ENCODE data around the gene WWC1.
"Not testable (repeated sequence)": the region's sequence is repeated elsewhere in the genome, so short reads cannot be mapped to it uniquely, and the experiment has no call there.

The WWC1 gene

GRCh38 chr5:168286386-168286785, 5.1 kb upstream of the WWC1 start:
- no peak for DNase-seq (ENCODE audit: low read depth in 3 of 3, low spot score in 1 of 3)

- DNase-seq (ENCODE audit: low read depth in 3 of 3, low spot score in 1 of 3) = not testable (repeated sequence)
Observed at GRCh38 chr5:168286863-168287262, 4.6 kb upstream of the WWC1 start.

- DNase-seq (ENCODE audit: low read depth in 3 of 3, low spot score in 1 of 3) = no peak
Observed at GRCh38 chr5:168287362-168287761, 4.1 kb upstream of the WWC1 start.

- no peak for DNase-seq (ENCODE audit: low read depth in 3 of 3, low spot score in 1 of 3)
Observed at GRCh38 chr5:168288349-168289245, 2.8 kb upstream of the WWC1 start.

- DNase-seq (ENCODE audit: low read depth in 3 of 3, low spot score in 1 of 3) = no peak
Observed at GRCh38 chr5:168290902-168291341, 523 bp upstream of the WWC1 start.

- no peak for DNase-seq (ENCODE audit: low read depth in 3 of 3, low spot score in 1 of 3)
Observed at GRCh38 chr5:168291964-168292785, 730 bp downstream of the WWC1 start.

- DNase-seq (ENCODE audit: low read depth in 3 of 3, low spot score in 1 of 3) = no peak
Observed at GRCh38 chr5:168292786-168293696, 1.6 kb downstream of the WWC1 start.

GRCh38 chr5:168295574-168296201, 4.2 kb downstream of the WWC1 start:
- no peak for DNase-seq (ENCODE audit: low read depth in 3 of 3, low spot score in 1 of 3)

- DNase-seq (ENCODE audit: low read depth in 3 of 3, low spot score in 1 of 3) = no peak
Observed at GRCh38 chr5:168296682-168297081, 5.2 kb downstream of the WWC1 start.

- DNase-seq (ENCODE audit: low read depth in 3 of 3, low spot score in 1 of 3) = no peak
Observed at GRCh38 chr5:168298949-168299348, 7.5 kb downstream of the WWC1 start.

- DNase-seq (ENCODE audit: low read depth in 3 of 3, low spot score in 1 of 3) = no peak
Observed at GRCh38 chr5:168299372-168299771, 7.9 kb downstream of the WWC1 start.

- DNase-seq (ENCODE audit: low read depth in 3 of 3, low spot score in 1 of 3) = no peak
Observed at GRCh38 chr5:168300326-168301182, 9.1 kb downstream of the WWC1 start.

GRCh38 chr5:168301593-168302390, 10.3 kb downstream of the WWC1 start:
- no peak for DNase-seq (ENCODE audit: low read depth in 3 of 3, low spot score in 1 of 3)

- DNase-seq (ENCODE audit: low read depth in 3 of 3, low spot score in 1 of 3) = no peak
Observed at GRCh38 chr5:168302785-168303184, 11.3 kb downstream of the WWC1 start.

GRCh38 chr5:168303393-168304025, 12.1 kb downstream of the WWC1 start:
- no peak for DNase-seq (ENCODE audit: low read depth in 3 of 3, low spot score in 1 of 3)

GRCh38 chr5:168304349-168304748, 12.9 kb downstream of the WWC1 start:
- no peak for DNase-seq (ENCODE audit: low read depth in 3 of 3, low spot score in 1 of 3)

- no peak for DNase-seq (ENCODE audit: low read depth in 3 of 3, low spot score in 1 of 3)
Observed at GRCh38 chr5:168305281-168305680, 13.8 kb downstream of the WWC1 start.

- DNase-seq (ENCODE audit: low read depth in 3 of 3, low spot score in 1 of 3) = no peak
Observed at GRCh38 chr5:168307022-168307421, 15.6 kb downstream of the WWC1 start.

All from stimulated activated CD4-positive, alpha-beta T cell treated with anti-CD3 and anti-CD28 coated beads, TNF-alpha, amount 100 ng/mL, for 1 hour (primary cell).